HG02870 (cell line): ENCODE measurements around the gene TRIM28.
"Not testable (repeated sequence)": the region's sequence is repeated elsewhere in the genome, so short reads cannot be mapped to it uniquely, and the experiment has no call there.

Source experiments
- ATAC-seq: cut with Tn5 transposase; IDR thresholded peaks from one replicate; pipeline ENCODE4 v1.9.1; 2021; ENCODE audit warnings: mild to moderate bottlenecking, moderate library complexity; ENCODE audit not compliant: unreplicated experiment

Gene TRIM28

GRCh38 chr19:58518256-58519086 lies 25.4 kb upstream of the TRIM28 start:
- ATAC-seq: no peak

- ATAC-seq: no peak
These were observed 24.8 kb upstream of the TRIM28 start for GRCh38 chr19:58519087-58519354.

- ATAC-seq: peak; percentile 78
These were observed 24.3 kb upstream of the TRIM28 start, which contains the start of gene ZBTB45 for GRCh38 chr19:58519355-58520256. ZBTB45 (minus strand) TSS chr19:58519810; CDS start chr19:58517673, 2,137 bp downstream.

- no peak for ATAC-seq
These were observed 23.6 kb upstream of the TRIM28 start for GRCh38 chr19:58520257-58520599.

- ATAC-seq: no peak
These were observed 22.2 kb upstream of the TRIM28 start for GRCh38 chr19:58521651-58522050.

- ATAC-seq: no peak
These were observed 21.2 kb upstream of the TRIM28 start for GRCh38 chr19:58522709-58523108.

GRCh38 chr19:58529405-58529804 lies 14.5 kb upstream of the TRIM28 start:
- no peak for ATAC-seq

- ATAC-seq: no peak
These were observed 12.6 kb upstream of the TRIM28 start for GRCh38 chr19:58531034-58531840.

- ATAC-seq: no peak
These were observed 8.0 kb upstream of the TRIM28 start for GRCh38 chr19:58535857-58536256.

- no peak for ATAC-seq
These were observed 6.7 kb upstream of the TRIM28 start for GRCh38 chr19:58536852-58537798.

GRCh38 chr19:58538257-58539168 lies 5.4 kb upstream of the TRIM28 start:
- no peak for ATAC-seq

GRCh38 chr19:58539169-58539559 lies 4.7 kb upstream of the TRIM28 start:
- ATAC-seq: not testable (repeated sequence)

GRCh38 chr19:58542641-58543372 lies 1.1 kb upstream of the TRIM28 start:
- not testable (repeated sequence) for ATAC-seq

GRCh38 chr19:58544591-58545285 lies 874 bp downstream of the TRIM28 start:
- ATAC-seq: peak; percentile 35

- ATAC-seq: no peak
These were observed 1.6 kb downstream of the TRIM28 start for GRCh38 chr19:58545286-58546018.

- no peak for ATAC-seq
These were observed 2.2 kb downstream of the TRIM28 start for GRCh38 chr19:58546019-58546530.
